Tibial nerve (tissue), 4 donors: ENCODE measurements around the gene PLAAT3. TPM values are rescaled to one million over a fixed set of nuclear protein-coding genes. Genes with fewer than 3 reads are reported as not detected.
A peak's percentile ranks its signal among the peaks of the same experiment; 100 is the strongest.
"Not testable (repeated sequence)": the region's sequence is repeated elsewhere in the genome, so short reads cannot be mapped to it uniquely, and the experiment has no call there.

Source experiments
- DNase-seq, 2 donors: peaks; one replicate each; pipeline ENCODE4 v3.0.0-alpha.2; 2019; ENCODE audit warnings: low spot score in 2 of 2
- H3K27ac ChIP-seq, 4 donors: fragments of 200-600 bp; sonication (generic) in 3 of 4; one replicate each; pipeline ENCODE4 v1.5.1; 2017 to 2019; ENCODE audit warnings: mild to moderate bottlenecking in 1 of 4
- H3K27me3 ChIP-seq, 2 donors: fragments of 200-600 bp; sonication (generic) in 1 of 2; one replicate each; pipeline versions ENCODE4 v1.5.1 to v1.6.0; 2017 to 2019
- H3K36me3 ChIP-seq, 3 donors: fragments of 200-600 bp; sonication (generic); one replicate each; pipeline ENCODE4 v1.5.1; 2018 to 2019
- H3K4me1 ChIP-seq, 4 donors: fragments of 200-600 bp; sonication (generic) in 3 of 4; one replicate each; pipeline ENCODE4 v1.5.1; 2017 to 2019
- H3K4me3 ChIP-seq, 4 donors: fragments of 200-600 bp; sonication (generic) in 3 of 4; one replicate each; pipeline ENCODE4 v1.5.1; 2017 to 2019; ENCODE audit warnings: mild to moderate bottlenecking in 1 of 4, moderate library complexity in 1 of 4
- H3K9me3 ChIP-seq, 4 donors: fragments of 200-600 bp; sonication (generic) in 3 of 4; one replicate each; pipeline ENCODE4 v1.5.1; 2017 to 2019
- EP300 ChIP-seq, 2 donors: sonication (generic); formaldehyde crosslinking; IDR thresholded peaks; one replicate each; pipeline ENCODE4 v1.6.1; 2017; ENCODE audit warnings: antibody characterized with exemption in 2 of 2, mild to moderate bottlenecking in 1 of 2
- POLR2A ChIP-seq, 2 donors: fragments of 450-650 bp; IDR thresholded peaks; one replicate each; pipeline ENCODE4 v1.6.1; 2017; ENCODE audit warnings: antibody characterized with exemption in 2 of 2, mild to moderate bottlenecking in 2 of 2, moderate library complexity in 2 of 2
- WGBS, 2 donors: methylation state at CpG; one replicate each; pipeline ENCODE4 v1.1.5; 2018; 5-methylcytosine and 5-hydroxymethylcytosine counted together
- total RNA-seq, 4 donors: library from RNA; depleted of rRNA; stranded (reverse); fragments of >200 nt; gene quantifications; one replicate each; pipeline ENCODE4 v1.1.0, GENCODE V29; 2016
- TF ChIP-seq, protein P1 (sequence below), 5 experiments: fragments of 200-600 bp in 3 of 5; fragments of 450-650 bp in 2 of 5; sonication (generic) in 3 of 5; IDR thresholded peaks; one replicate each; pipeline ENCODE4 v1.5.1; 2016 to 2019; ENCODE audit warnings: antibody characterized with exemption in 5 of 5, mild to moderate bottlenecking in 3 of 5, moderate library complexity in 2 of 5

The PLAAT3 gene
- total RNA-seq, 4 donors from 2014 or later: 140 to 185 (median 157) TPM

DNA sequence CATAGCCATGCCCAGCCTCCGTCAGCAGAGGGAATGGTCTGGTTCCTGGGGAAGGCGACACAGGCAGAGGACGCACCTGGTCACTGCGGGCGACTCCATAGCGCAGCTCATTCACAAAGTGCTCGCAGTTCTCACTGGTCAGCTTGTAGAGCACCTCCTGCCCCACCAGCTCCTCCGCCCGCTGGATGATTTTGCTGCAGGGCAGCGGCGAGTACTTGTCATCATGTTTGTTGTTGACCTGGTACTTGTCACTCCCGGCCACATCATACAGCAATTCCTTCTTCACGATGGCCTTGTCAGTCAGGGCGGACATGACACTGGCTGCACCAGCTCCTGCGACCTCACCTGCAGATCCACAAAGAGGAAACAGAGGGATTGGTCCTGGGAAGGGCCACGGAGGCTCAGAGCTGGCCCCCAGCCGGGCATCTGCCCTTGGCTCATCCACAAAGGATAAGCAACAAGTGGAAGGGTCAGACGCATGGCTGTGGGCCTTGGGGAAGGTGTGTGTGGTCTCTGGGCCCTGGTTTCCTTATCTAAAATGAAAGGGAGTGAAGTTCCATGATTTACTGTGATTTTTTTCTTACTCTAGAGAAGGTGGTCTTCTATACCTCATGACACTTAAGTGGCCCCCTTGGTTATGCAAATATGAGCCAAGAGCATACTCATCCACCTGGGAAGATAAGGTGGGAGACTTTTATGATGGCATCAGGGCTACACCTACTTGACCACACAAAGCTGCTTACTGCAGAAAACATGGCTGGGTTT lies 24.0 kb downstream of the PLAAT3 start:
- no peak overlapping the region for H3K4me3 ChIP-seq
- peak overlapping the region in 2 of 4 donors; percentile 43 to 57 for H3K27ac ChIP-seq
- DNase-seq: no peak
- WGBS, 2 donors: 87 to 92% methylated on average over 18 of the region's 18 CpGs
- peaks cover 0 to 39% (median 0%) of the 10 kb centered on the region in 4 donors for H3K4me1 ChIP-seq
- H3K9me3 ChIP-seq: no peaks in the 10 kb centered on the region
- no peaks in the 10 kb centered on the region for H3K27me3 ChIP-seq
- peaks cover 5 to 99% (median 10%) of the 10 kb centered on the region in 3 donors for H3K36me3 ChIP-seq
- TF ChIP-seq EP300 (IDR thresholded peaks at IDR 0.05): no peak
- no peak for TF ChIP-seq POLR2A (IDR thresholded peaks at IDR 0.05)
- TF ChIP-seq, protein P1, sequence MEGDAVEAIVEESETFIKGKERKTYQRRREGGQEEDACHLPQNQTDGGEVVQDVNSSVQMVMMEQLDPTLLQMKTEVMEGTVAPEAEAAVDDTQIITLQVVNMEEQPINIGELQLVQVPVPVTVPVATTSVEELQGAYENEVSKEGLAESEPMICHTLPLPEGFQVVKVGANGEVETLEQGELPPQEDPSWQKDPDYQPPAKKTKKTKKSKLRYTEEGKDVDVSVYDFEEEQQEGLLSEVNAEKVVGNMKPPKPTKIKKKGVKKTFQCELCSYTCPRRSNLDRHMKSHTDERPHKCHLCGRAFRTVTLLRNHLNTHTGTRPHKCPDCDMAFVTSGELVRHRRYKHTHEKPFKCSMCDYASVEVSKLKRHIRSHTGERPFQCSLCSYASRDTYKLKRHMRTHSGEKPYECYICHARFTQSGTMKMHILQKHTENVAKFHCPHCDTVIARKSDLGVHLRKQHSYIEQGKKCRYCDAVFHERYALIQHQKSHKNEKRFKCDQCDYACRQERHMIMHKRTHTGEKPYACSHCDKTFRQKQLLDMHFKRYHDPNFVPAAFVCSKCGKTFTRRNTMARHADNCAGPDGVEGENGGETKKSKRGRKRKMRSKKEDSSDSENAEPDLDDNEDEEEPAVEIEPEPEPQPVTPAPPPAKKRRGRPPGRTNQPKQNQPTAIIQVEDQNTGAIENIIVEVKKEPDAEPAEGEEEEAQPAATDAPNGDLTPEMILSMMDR (IDR thresholded peaks at IDR 0.05): no peak

DNA sequence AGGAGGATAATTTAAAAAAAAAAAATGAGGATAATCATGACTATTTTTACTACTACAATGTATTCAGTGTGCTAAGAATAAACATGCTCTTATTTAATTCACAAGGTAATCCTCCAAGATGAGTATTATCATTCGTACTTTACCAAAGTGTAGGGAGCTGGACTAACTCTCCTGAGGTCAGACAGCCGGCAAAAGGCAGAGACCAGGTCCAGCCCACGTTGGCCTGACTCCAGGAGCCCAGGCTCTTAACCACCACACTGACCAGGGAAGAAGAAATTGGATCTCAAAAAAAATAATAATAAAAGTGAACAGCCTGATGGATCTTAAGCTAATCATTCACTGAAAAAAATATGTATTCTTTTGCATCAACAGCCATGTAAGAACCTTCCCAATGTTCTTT lies 25.2 kb downstream of the PLAAT3 start:
- H3K4me1 ChIP-seq: peaks cover 0 to 29% (median 4%) of the 10 kb centered on the region in 4 donors
- no peak overlapping the region for H3K4me3 ChIP-seq
- TF ChIP-seq, protein P1 (IDR thresholded peaks at IDR 0.05): no peak
- TF ChIP-seq EP300 (IDR thresholded peaks at IDR 0.05): no peak
- no peak for TF ChIP-seq POLR2A (IDR thresholded peaks at IDR 0.05)
- peak overlapping the region in 1 of 4 donors; percentile 57 for H3K27ac ChIP-seq
- H3K9me3 ChIP-seq: no peaks in the 10 kb centered on the region
- no peaks in the 10 kb centered on the region for H3K27me3 ChIP-seq
- WGBS, 2 donors: 47% methylated on average over 3 of the region's 3 CpGs
- peaks cover 5 to 92% (median 10%) of the 10 kb centered on the region in 3 donors for H3K36me3 ChIP-seq
- DNase-seq: no peak

DNA sequence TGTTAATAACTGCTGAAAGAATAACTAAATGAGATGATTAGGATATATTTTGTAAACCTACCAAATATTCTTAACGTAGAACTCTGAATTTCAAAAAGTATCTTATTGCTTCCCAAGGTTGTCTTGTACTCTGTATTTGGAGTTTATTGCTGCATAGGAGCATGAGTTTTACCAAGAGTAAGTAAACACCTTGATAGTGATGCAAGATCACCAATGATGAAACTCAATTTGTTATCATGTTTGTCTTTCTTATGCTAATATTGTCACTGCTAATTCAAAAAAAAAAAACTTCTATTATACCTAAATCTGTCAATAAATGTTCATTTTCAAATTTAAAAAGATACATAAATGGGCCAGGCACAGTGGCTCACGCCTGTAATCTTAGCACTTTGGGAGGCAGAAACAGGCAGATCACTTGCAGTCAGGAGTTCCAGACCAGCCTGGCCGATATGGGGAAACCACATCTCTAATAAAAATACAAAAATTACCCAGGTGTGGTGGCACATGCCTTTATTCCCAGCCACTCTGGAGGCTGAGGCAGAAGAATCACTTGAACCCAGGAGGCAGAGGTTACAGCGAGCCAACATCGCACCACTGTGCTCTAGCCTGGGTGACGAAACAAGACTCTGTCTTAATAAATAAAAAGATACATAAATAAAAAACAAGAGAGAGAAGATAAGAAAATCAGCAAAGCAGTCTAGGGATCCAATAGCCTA lies 27.6 kb downstream of the PLAAT3 start:
- Histone ChIP-seq H3K27me3 (no peaks in the 10 kb centered on the region), H3K4me1 (peaks cover 0 to 43% (median 16%) of the 10 kb centered on the region in 4 donors), H3K27ac (peak overlapping the region in 2 of 4 donors; percentile 90), H3K4me3 (no peak overlapping the region), H3K36me3 (peaks cover 5 to 87% (median 10%) of the 10 kb centered on the region in 3 donors), H3K9me3 (peaks cover 0 to 3% (median 0%) of the 10 kb centered on the region in 4 donors)
- DNase-seq: no peak
- 94 to 96% methylated on average over 6 of the region's 6 CpGs for WGBS, 2 donors
- TF ChIP-seq EP300 (IDR thresholded peaks at IDR 0.05): no peak
- TF ChIP-seq POLR2A (IDR thresholded peaks at IDR 0.05): no peak
- TF ChIP-seq, protein P1 (IDR thresholded peaks at IDR 0.05): no peak

DNA sequence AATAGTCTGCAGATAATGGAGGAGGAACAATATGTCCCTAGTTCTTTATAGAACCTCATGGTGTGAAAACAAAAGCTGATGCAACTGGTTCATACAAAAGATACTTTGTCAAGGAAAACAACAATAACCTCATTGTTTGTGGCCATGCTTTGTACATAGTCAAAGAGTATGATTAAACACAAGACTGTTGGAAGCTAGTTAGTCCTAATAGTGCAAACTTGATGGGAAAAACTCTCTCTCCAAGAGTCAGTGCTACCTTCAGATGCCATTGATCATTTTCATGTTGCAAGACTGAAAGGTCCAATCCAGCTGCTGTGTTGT lies 30.9 kb downstream of the PLAAT3 start:
- no peaks in the 10 kb centered on the region for H3K27me3 ChIP-seq
- peaks cover 0 to 28% (median 15%) of the 10 kb centered on the region in 4 donors for H3K4me1 ChIP-seq
- peak overlapping the region; percentile 64 to 93 (median 80) for H3K27ac ChIP-seq
- TF ChIP-seq EP300 (IDR thresholded peaks at IDR 0.05): peak; percentile 36 to 86
- TF ChIP-seq, protein P1 (IDR thresholded peaks at IDR 0.05): no peak
- TF ChIP-seq POLR2A (IDR thresholded peaks at IDR 0.05): no peak
- H3K9me3 ChIP-seq: peaks cover 0 to 21% (median 2%) of the 10 kb centered on the region in 4 donors
- H3K4me3 ChIP-seq: no peak overlapping the region
- peaks cover 5 to 75% (median 10%) of the 10 kb centered on the region in 3 donors for H3K36me3 ChIP-seq
- DNase-seq: no peak

DNA sequence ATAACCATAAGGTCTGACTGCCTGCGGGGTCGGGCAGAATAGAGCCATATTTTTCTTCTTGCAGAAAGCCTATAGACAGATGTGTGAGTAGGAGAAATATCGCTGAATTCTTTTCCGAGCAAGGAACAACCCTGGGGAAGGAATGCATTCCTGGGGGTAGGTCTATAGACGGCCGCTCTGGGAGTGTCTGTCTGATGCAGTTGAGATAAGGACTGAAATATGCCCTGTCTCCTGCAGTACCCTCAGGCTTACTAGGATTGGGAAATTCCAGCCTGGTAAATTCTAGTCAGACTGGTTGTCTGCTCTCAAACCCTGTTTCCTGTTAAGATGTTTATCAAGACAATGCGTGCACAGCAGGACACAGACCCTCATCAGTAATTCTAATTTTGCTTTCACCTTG lies 33.0 kb downstream of the PLAAT3 start:
- not testable (repeated sequence) for DNase-seq, H3K4me3 ChIP-seq, H3K27me3 ChIP-seq
- H3K36me3 ChIP-seq: peaks cover 0 to 55% (median 10%) of the 10 kb centered on the region in 3 donors
- WGBS, 2 donors: 87 to 93% methylated on average over 7 of the region's 7 CpGs
- peaks cover 0 to 21% (median 2%) of the 10 kb centered on the region in 4 donors for H3K9me3 ChIP-seq
- H3K27ac ChIP-seq: peak overlapping the region in 2 of 4 donors; percentile 90 to 93
- peaks cover 0 to 30% (median 16%) of the 10 kb centered on the region in 4 donors for H3K4me1 ChIP-seq

DNA sequence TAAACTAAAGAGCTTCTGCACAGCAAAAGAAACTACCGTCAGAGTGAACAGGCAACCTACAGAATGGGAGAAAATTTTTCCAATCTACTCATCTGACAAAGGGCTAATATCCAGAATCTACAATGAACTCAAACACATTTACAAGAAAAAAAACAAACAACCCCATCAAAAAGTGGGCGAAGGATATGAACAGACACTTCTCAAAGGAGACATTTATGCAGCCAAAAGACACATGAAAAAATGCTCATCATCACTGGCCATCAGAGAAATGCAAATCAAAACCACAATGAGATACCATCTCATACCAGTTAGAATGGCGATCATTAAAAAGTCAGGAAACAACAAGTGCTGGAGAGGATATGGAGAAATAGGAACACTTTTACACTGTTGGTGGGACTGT lies 35.4 kb downstream of the PLAAT3 start:
- Histone ChIP-seq H3K36me3 (peaks cover 0 to 42% (median 6%) of the 10 kb centered on the region in 3 donors), H3K9me3 (peaks cover 0 to 21% (median 2%) of the 10 kb centered on the region in 4 donors), H3K4me1 (peaks cover 5 to 50% (median 30%) of the 10 kb centered on the region in 4 donors)
- not testable (repeated sequence) for H3K4me3 ChIP-seq, H3K27me3 ChIP-seq, H3K27ac ChIP-seq, DNase-seq
- WGBS, 2 donors: 94% methylated on average over 3 of the region's 3 CpGs
